HCT116 (cell line): ENCODE measurements around the gene NR2E3.

Experiments used
- ATF3 ChIP-seq: IDR thresholded peaks from 2 replicates; pipeline ENCODE4 v1.6.1; 2012
- CEBPB ChIP-seq: IDR thresholded peaks from 2 replicates; pipeline ENCODE4 v1.6.1; 2012; ENCODE audit warnings: low read depth
- ELF1 ChIP-seq: IDR thresholded peaks from 2 replicates; pipeline ENCODE4 v1.6.1; 2012; ENCODE audit warnings: low read depth, borderline replicate concordance
- EZH2 ChIP-seq: fragments of 200-600 bp; sonication (generic); IDR thresholded peaks from 2 replicates; pipeline ENCODE4 v1.6.1; 2017; ENCODE audit warnings: antibody characterized with exemption, mixed run types
- JUND ChIP-seq: IDR thresholded peaks from 2 replicates; pipeline ENCODE4 v1.6.1; 2012
- POLR2A ChIP-seq: IDR thresholded peaks from 2 replicates; pipeline ENCODE4 v1.7.0; 2011; ENCODE audit warnings: borderline replicate concordance; ENCODE audit not compliant: insufficient read depth, insufficient read length; ENCODE audit errors: extremely low read depth
- REST ChIP-seq: IDR thresholded peaks from 2 replicates; pipeline ENCODE4 v1.6.1; 2012; ENCODE audit warnings: low read depth
- SIN3A ChIP-seq: IDR thresholded peaks from 2 replicates; pipeline ENCODE4 v1.6.1; 2012; ENCODE audit warnings: low read depth
- SP1 ChIP-seq: IDR thresholded peaks from 2 replicates; pipeline ENCODE4 v1.6.1; 2012; ENCODE audit warnings: low read depth
- TCF7L2 ChIP-seq: IDR thresholded peaks from 2 replicates; pipeline ENCODE4 v1.7.0; 2011; ENCODE audit warnings: borderline replicate concordance, inconsistent platforms; ENCODE audit not compliant: insufficient read depth, insufficient read length; ENCODE audit errors: extremely low read depth
- YY1 ChIP-seq: IDR thresholded peaks from 2 replicates; pipeline ENCODE4 v1.6.1; 2011; ENCODE audit warnings: low read length, low read depth, moderate library complexity, mild to moderate bottlenecking; ENCODE audit not compliant: insufficient replicate concordance; ENCODE audit errors: extremely low read depth
- TF ChIP-seq, protein P1 (sequence below), 3 experiments: fragments of 200-600 bp in 1 of 3; sonication (generic) in 1 of 3; IDR thresholded peaks in 2 of 3; conservative IDR thresholded peaks in 1 of 3; 2 replicates each; pipeline ENCODE4 v1.5.1; 2012 to 2017; ENCODE audit warnings: low read depth in 2 of 3, low read length in 2 of 3, antibody characterized with exemption in 1 of 3, borderline replicate concordance in 1 of 3, control low read depth in 1 of 3, mild to moderate bottlenecking in 1 of 3, mixed read lengths in 1 of 3, mixed run types in 1 of 3, moderate library complexity in 1 of 3; ENCODE audit not compliant: insufficient read depth in 1 of 3
- TF ChIP-seq, protein P2 (sequence below): IDR thresholded peaks from 2 replicates; pipeline ENCODE4 v1.6.1; 2011; ENCODE audit warnings: mild to moderate bottlenecking, low read length, moderate library complexity; ENCODE audit not compliant: insufficient replicate concordance; ENCODE audit errors: extremely low read depth

DNA sequence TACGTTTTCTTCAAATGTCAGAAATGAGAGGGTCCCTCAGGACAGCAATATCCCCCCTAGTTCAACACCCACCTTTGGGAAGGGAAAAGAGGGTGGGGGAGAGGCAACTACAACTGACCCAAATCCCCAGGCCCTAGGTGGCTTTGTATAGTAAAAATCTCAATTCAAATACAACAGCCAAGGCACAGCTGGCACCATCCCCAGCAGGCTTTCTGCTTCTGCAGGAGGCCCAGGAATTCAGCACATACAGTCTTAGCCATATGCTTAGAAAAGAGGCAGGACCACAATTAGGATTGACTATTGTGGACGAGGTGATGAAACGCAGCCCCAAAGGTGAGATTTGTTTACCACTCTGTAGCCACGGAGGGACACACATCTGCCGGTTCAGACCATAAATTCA, 15.8 kb downstream of the NR2E3 start:
- no peak for TF ChIP-seq ELF1
- TF ChIP-seq, protein P1, sequence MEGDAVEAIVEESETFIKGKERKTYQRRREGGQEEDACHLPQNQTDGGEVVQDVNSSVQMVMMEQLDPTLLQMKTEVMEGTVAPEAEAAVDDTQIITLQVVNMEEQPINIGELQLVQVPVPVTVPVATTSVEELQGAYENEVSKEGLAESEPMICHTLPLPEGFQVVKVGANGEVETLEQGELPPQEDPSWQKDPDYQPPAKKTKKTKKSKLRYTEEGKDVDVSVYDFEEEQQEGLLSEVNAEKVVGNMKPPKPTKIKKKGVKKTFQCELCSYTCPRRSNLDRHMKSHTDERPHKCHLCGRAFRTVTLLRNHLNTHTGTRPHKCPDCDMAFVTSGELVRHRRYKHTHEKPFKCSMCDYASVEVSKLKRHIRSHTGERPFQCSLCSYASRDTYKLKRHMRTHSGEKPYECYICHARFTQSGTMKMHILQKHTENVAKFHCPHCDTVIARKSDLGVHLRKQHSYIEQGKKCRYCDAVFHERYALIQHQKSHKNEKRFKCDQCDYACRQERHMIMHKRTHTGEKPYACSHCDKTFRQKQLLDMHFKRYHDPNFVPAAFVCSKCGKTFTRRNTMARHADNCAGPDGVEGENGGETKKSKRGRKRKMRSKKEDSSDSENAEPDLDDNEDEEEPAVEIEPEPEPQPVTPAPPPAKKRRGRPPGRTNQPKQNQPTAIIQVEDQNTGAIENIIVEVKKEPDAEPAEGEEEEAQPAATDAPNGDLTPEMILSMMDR (IDR thresholded peaks at IDR 0.05 in 2 of 3, conservative IDR thresholded peaks at IDR 0.05 in 1 of 3; ENCODE audit: borderline replicate concordance in 1 of 3, insufficient read depth in 1 of 3, low read depth in 2 of 3, low read length in 2 of 3), result no peak
- TF ChIP-seq TCF7L2, result no peak
- TF ChIP-seq, protein P2, sequence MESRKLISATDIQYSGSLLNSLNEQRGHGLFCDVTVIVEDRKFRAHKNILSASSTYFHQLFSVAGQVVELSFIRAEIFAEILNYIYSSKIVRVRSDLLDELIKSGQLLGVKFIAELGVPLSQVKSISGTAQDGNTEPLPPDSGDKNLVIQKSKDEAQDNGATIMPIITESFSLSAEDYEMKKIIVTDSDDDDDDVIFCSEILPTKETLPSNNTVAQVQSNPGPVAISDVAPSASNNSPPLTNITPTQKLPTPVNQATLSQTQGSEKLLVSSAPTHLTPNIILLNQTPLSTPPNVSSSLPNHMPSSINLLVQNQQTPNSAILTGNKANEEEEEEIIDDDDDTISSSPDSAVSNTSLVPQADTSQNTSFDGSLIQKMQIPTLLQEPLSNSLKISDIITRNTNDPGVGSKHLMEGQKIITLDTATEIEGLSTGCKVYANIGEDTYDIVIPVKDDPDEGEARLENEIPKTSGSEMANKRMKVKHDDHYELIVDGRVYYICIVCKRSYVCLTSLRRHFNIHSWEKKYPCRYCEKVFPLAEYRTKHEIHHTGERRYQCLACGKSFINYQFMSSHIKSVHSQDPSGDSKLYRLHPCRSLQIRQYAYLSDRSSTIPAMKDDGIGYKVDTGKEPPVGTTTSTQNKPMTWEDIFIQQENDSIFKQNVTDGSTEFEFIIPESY, result no peak
- no peak for TF ChIP-seq CEBPB
- no peak for TF ChIP-seq REST
- no peak for TF ChIP-seq SP1
- TF ChIP-seq POLR2A, result no peak
- no peak for TF ChIP-seq EZH2
- TF ChIP-seq SIN3A, result no peak
- TF ChIP-seq JUND, result no peak
- no peak for TF ChIP-seq YY1
- no peak for TF ChIP-seq ATF3
